Activated CD4-positive, CD25-positive, alpha-beta regulatory T cell (primary cell): Measurements from ENCODE around the gene RRP15.

ENCODE experiments used
- DNase-seq, 4 experiments: peaks; one replicate each; lab custom pipeline; 2025; lab: John Stamatoyannopoulos, UW

Gene RRP15

DNA sequence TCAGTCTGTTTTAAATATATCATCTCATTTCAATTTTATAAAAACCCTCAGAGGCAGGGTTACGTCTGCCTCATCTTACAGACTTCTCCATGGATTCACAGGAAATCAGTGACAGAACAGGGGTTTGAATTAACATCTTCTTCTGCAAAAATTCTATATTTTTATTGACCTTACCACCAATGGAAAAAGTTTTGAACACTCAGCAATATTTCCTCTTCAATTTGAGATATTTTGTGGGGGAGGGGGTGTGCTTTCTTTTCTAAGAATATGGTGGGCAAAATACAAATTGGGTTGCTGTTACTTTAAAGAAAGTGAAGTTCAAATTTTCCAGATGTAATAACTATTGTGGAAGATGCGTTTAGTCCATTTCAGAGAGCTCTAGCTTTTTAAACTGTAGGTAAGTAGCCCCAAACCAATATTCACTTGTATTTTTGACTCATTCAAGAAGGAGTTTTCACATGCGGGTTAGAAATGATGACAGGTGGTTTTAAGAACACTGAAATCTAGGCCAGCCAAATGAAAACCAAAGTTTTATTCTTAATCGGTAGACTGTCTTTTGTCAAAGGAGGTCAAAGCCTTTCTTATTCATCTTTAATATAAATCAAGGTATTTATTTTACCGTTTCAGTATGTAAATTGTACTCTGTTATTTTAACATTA lies 77.5 kb downstream of the RRP15 start:
- no peak for DNase-seq

DNA sequence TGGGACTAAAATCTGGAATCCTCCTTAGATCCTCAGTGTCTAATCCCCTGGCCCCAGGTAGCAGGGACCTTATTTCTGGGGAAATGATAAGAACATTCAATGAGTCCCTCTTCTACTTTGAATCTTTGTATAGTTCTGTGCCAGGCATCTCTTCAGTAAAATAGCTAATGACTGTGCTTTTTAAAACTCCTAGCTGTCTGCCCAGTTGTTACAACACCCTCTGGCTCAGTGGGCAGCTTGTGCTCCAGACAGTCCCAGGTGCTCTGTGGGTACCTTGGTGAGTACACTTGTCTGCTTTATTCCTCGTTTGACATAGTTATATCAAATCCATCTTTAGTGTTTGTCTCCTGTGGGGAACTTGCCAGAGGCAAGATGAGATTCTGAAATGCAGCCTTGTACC lies 78.0 kb downstream of the RRP15 start:
- no peak for DNase-seq

DNA sequence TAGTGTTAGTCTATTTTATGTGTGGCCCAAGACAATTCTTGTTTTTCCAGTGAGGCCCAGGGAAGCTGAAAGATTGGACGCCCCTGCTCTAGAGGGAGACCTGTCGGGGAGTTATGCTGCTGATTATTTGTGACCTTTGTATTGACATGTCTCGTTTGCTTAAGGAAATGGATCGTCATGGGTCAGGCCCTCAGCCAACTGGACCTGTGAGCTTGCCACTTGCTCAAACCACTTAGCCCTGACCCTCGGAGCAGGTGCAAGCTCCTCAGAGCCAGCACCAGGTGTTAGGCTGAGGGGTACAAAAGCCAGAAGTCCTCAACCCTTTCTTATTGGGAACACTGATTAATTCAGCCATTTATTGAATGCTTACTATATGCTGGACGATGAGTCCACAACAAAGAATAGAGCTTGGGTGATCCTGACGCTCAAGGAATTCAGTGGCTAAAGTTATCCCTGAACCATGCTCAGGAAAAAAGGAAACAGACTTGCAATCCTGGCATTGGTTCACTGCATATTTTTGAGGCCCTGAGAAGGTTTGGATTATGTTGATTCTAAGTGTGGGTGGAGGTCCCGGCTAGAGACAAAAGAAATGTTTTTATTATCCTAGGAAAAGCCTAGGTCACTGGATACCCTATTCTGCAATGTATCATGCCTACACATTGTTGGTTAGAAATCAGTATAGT lies 79.1 kb downstream of the RRP15 start:
- DNase-seq: no peak

- DNase-seq: no peak
Measured at GRCh38 chr1:218365226-218365999, 80.3 kb downstream of the RRP15 start.

DNA sequence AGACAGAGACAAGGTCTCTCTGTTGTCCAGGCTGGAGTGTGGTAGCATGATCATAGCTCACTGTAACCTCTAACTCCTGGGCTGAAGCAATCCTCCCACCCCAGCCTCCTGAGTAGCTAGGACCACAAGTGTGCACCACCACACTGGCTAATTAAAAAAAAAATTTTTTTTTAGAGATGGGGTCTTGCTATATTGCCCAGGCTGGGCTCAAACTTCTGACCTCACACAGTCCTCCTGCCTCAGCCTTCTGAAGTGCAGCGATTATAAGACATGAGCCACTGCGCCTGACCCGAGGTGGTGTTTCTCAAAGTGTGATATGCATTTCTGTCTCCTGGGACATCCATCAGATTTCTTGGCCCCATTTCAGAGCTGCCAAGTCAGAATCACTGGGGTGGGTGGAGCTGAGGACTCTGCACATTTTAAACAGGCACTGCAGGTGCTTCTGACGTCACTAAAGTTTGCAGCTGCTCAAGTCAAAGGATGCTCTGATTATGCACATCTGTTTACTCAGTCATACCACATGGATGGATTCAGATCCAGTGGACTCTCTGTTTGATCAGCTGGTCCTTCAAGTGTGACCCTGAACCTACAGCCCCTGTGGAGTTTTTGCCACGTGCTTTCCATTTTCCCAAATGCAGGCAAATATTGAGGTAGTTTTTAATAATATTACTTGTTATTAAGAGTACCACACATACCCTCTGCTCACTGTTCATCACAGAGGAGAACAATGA lies 81.4 kb downstream of the RRP15 start:
- no peak for DNase-seq

DNA sequence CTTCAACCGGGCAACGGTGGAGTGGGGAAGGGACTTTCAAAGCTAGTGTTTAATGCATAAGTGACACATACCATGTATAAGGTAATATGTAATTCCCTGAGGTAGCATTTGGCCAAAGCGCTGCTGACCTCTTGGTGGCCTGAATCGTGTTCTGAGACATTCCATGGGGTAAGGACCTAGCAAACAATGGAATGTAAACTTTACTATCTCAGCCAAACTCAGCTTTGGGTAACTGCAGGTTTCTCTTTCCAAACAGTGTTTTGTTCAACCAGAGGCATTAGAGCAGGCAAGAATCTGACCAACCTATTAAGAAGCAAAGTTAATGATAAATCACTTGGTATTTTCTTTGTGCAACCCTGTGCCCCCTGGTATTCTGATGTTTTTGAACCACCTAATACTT lies 82.0 kb downstream of the RRP15 start:
- DNase-seq: no peak

- DNase-seq: no peak
Measured at GRCh38 chr1:218368686-218369085, 83.6 kb downstream of the RRP15 start.

- no peak for DNase-seq
Measured at GRCh38 chr1:218369688-218370511, 84.8 kb downstream of the RRP15 start.

- no peak for DNase-seq
Measured at GRCh38 chr1:218371927-218372672, 87.0 kb downstream of the RRP15 start.

GRCh38 chr1:218374401-218375353 lies 89.6 kb downstream of the RRP15 start:
- DNase-seq: no peak

- no peak for DNase-seq
Measured at GRCh38 chr1:218376722-218377121, 91.6 kb downstream of the RRP15 start.

GRCh38 chr1:218377143-218377660 lies 92.1 kb downstream of the RRP15 start:
- peak in 3 of 4 experiments; percentile 2 to 13 (median 3) for DNase-seq

GRCh38 chr1:218380125-218380977 lies 95.3 kb downstream of the RRP15 start:
- no peak for DNase-seq

GRCh38 chr1:218382261-218382660 lies 97.2 kb downstream of the RRP15 start:
- DNase-seq: no peak

GRCh38 chr1:218383051-218383450 lies 98.0 kb downstream of the RRP15 start:
- DNase-seq: no peak

GRCh38 chr1:218383681-218384080 lies 98.6 kb downstream of the RRP15 start:
- DNase-seq: no peak

DNA sequence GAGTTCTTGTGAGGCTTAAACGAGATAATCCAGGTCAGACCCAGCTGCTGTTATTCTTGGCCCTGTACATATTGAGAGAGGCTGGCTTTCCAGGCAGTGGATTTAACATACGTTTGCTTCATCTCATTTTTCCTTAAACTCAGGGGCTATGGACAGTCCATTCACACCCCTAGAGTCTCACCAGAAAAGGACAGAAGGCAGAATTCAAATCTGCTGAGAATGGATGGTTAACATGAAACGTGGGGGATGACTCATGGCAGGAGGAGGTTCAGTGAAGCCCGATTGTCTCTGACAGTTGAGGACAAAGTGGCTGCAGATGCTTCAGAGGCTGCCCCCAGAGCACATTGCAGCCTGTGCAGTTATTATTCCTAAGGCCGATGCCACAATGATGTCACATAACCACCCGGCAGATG lies 99.5 kb downstream of the RRP15 start:
- DNase-seq: no peak
